ENCODE results near the gene MEDAG. TPM values are rescaled to one million over a fixed set of nuclear protein-coding genes. Genes with fewer than 3 reads are reported as not detected.
"Not testable (repeated sequence)": the region's sequence is repeated elsewhere in the genome, so short reads cannot be mapped to it uniquely, and the experiment has no call there.

The MEDAG gene
- total RNA-seq, 1 donor from 2014 or later: 4.7 TPM

DNA sequence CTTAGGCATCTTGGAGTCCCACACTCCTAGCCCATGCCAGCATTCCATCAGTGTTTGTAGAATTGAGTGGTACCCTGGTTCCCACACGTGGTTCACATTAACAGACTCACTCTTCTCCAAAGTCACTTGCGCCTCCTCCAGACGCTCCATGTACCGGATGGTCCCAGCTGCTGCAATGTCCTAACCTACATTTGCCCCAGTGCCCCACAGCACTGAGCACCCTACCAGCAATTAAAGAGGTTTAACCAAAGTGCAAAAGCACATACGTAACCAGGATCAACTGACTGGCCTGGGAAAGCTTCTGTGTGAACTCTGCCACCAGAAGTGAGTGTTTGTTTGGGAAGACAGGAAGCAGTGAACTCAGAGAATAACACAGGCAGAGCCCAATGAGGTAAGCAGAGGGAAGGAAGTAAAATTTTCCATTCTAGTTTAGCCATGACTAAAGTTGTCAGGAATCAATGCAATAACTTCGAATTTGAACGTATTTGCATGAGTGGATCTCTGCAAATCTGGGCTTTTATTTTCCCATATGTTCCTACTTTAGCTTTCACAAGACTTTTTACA is 7.3 kb upstream of the MEDAG start:
- intact Hi-C loops (cut with DNase I): no loop called here
- DNase-seq (ENCODE audit: missing footprints) (no peak), ATAC-seq (peak; percentile 69)

DNA sequence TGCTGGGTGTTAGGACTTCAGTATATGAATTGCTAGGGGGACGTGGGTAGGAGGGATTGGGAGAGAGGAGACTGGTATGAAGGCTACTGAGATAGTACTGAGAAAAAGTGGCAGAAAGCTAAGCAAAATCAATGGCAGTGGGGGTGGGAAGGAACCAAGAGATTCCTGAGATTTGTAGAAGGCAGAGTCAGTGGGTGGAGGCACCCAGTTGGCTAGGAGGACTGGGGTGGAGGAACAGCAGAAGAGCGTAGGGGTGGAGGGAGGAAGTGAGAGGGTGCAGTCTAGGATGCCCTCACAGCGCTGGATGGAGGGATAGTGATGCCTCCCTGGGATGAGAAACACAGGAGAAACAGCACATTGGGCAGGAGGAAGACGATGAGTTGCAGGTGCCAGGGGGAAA is 5.6 kb upstream of the MEDAG start:
- intact Hi-C loops (cut with DNase I): no loop called here
- ATAC-seq: no peak
- DNase-seq (ENCODE audit: missing footprints): no peak

DNA sequence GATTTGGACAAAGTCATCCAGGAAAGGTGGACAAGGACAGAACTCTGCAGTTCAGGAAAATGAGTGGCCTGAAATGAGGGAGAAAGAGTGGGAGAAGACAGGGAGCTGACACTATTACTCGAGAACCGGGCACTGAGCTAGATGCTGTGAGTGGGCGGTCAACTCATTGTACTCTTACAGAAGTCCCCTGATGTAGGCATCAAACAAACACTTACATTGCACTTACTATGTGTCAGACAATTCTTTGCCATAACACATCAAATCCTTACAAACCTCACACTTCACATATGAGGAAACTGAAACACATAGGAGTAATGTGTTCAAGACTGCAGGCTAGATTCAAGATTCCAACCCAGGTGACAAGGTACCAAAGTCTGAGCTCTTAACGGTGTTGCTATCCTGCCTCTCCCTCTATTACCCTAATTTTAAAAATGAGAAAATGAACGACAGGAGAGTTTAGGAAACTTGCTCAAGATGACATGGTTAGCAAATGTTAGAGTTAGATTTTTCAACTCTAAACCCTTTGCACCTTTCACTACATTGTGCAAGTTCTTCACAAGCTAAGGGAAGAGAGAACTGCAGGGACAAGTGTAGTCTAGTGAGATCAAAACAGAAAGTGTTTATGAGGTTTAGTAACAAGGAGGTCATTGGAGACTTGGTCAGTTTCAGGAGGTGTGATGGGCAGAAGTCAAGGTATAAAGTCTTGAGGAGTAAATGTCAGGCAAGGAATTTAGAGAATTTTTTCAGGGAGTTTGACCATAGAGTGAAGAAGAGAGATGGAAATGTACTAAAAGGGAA is 4.9 kb upstream of the MEDAG start:
- intact Hi-C loops (cut with DNase I): no loop called here
- no peak for DNase-seq (ENCODE audit: missing footprints)
- no peak for ATAC-seq

DNA sequence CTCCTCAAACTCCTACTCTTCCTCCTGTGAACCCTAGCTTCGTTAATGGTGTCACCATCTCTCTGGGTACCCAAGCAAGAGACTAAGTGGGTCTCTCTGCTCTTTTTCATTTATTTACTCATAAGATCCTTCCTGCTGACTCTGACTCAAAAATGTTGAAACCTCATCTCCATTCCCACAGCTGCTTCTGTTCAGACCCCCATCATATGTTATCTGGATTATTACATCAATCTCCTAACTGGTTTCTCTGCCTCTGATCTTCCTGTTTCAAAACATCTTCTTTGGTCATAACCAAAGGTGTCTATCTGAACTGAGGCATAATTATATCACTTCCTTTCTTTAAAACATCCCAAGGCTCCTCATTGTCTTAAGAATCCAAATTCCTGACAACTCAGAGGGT is 2.0 kb upstream of the MEDAG start:
- ATAC-seq (no peak), DNase-seq (ENCODE audit: missing footprints) (no peak)
- intact Hi-C loops (cut with DNase I): no loop called here

DNA sequence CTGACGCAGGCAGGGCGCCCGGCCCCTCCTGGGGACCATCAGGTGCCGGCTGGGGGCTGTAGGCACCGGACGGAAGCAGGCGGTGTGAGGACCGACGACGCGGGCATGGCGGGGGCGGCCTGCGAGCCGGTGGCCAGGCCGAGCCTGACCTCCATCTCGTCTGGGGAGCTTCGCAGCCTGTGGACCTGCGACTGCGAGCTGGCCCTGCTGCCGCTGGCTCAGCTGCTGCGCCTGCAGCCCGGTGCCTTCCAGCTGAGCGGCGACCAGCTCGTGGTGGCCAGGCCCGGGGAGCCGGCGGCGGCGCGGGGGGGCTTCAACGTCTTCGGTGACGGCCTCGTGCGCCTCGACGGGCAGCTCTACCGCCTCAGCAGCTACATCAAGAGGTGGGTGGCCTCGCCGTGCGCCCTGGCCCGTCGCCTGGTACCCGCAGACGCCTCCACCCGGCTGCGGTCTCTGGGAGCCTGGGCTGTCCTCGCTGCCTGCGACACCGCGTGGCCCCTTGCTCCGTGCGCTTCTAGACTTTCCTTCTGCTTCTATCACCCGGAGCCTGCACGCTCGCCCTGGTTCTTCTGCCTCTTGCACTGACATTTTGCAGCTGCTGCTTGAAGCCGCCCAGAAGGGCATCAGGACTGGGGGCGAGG is 460 bp downstream of the MEDAG start:
- ATAC-seq (peak; percentile 9), DNase-seq (ENCODE audit: missing footprints) (peak; percentile 67)
- intact Hi-C loops (cut with DNase I): no loop called here

DNA sequence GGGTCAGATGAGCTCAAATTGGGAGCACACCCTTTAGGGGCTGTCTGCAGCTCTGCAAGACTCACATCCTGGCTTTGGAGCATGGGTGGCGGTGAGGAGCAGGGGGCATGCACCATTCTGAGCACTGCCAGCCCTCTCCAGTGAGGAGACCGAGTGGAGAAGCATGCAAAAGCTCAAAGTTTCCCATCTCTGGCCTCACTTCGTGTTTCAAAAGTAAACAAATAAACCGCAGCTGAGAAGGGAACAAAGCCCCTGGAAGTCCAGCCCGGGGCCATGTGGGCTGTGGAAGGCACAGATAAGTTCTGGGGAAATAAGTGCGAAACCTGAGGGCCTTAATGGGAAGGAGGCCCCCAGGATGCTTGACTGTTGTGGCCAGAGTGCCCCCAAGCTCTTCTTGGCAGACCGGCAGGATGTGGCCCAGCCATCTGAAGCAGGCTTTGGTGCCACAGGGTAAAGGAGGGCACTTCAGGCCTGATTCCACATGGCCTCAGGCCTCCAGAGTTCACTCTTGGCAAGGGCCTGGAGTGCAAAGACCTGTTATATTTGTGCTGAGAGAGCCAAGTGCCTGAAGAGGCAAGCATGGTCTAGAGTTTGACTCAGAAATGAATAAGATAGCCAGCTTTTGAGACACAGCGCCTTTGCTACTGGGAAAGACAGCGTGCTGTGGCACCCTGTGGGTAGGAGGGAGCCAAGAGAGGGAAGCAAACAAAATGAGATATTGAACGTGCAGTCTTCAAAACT is 1.2 kb downstream of the MEDAG start:
- DNase-seq (ENCODE audit: missing footprints): no peak
- ATAC-seq: peak; percentile 26
- intact Hi-C loops (cut with DNase I): no loop called here

DNA sequence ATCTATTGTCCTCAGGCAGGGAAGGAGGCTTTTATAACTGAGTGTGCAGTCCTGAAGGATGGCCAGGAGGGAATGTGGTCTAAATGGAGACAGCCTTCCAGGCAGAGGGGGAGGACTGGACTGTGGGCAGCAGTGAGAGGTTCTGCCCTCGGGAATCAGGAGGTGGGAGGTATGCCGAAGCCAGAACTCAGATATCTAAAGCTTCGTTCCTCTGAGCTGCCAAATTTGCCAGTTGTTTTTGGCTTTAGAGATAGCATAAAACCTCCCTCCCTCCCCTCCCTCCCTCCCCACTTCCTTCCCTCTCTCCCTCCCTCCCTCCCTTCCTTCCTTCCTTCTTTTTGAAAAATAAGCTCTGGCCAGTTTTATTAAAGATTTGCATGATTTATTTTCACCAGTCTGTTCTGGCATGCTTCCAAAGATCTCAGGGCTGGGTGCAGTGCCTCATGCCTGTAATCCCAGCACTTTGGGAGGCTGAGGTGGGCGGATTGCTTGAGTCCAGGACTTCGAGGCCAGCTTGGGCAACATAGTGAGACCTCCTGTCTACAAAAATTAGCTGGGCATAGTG is 2.4 kb downstream of the MEDAG start:
- ATAC-seq: peak; percentile 81
- intact Hi-C loops (cut with DNase I): no loop called here
- DNase-seq (ENCODE audit: missing footprints): peak; percentile 71

DNA sequence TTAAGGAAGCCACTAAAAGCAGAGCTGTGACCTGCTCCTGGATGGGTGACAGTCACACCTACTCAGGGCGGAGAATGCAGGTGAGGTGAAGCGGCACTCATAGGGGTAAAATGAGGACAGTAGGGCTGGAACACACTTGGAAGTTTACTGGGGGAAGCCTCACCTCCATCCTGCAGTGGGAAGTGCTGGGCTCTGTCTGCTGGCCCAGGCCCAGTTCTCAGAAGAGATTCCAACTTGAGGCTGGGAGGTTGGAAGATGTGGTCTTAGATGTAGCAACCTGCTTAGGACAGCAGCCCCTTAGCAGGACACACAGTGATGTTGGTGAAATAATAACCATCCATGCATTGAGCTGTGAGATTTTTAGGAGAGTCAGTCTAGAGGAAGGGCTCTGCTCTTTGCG is 4.6 kb downstream of the MEDAG start:
- intact Hi-C loops (cut with DNase I): no loop called here
- DNase-seq (ENCODE audit: missing footprints) (no peak), ATAC-seq (no peak)

DNA sequence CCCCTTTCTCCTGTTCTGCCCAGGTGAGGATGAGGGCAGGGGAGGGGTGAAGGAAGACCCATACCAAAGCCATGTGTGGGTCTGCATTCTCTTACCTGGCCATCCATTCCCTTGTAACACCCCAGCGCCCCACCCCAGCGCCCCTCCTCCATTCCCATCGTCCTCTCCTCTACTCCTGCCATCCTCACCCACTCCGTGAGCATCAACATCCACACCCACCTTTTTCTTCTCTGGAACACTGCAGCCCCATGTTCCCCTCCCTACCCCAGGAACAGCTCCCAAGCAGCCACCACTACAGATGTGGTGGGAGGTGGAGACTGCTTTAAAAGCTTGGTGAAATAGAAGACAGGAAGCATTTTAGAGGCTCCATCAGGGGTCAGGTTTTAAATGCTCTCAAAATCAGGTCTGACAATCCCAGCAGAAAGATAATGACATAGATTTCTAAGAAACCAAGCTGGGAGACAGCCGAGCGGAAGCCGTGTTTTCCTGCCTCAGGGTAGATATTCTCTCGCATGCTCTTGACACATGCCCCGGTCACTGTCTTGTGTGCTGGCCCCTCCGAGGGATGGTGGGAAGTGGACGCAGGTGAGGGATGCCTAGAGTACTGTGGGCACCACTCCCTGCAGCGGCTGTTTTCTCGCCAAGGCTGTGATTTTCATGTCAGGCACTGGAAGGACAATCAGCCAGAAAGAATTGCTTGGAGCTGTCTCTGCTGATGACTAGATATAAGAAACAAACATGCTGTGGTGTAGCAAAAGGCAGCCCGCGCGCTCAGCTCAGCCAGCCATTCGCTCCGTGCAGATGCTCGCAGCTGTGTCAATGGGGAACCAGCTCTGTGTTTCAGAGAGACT is 9.8 kb downstream of the MEDAG start:
- DNase-seq (ENCODE audit: missing footprints): no peak
- no peak for ATAC-seq
- intact Hi-C loops (cut with DNase I): no loop called here

DNA sequence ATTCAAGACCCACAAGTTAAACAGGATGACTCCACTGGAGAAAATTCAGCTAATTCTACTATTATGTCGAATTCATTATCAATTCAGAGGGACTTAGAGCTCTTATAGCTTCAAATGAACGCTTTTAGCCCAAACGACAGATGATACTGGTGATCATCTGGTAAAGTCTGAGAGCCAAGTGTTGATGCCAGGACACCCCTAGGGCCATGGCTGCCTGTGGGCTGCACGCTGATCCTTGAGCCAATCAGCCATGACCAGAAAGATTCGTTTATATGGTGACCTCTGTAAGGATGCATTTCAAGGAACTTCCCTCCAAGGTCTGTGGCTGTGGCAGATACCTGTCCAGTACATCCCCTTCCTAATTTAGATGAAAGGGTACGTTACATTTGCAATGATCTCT is 10.9 kb downstream of the MEDAG start:
- ATAC-seq: no peak
- DNase-seq (ENCODE audit: missing footprints): no peak
- intact Hi-C loops (cut with DNase I): no loop called here

DNA sequence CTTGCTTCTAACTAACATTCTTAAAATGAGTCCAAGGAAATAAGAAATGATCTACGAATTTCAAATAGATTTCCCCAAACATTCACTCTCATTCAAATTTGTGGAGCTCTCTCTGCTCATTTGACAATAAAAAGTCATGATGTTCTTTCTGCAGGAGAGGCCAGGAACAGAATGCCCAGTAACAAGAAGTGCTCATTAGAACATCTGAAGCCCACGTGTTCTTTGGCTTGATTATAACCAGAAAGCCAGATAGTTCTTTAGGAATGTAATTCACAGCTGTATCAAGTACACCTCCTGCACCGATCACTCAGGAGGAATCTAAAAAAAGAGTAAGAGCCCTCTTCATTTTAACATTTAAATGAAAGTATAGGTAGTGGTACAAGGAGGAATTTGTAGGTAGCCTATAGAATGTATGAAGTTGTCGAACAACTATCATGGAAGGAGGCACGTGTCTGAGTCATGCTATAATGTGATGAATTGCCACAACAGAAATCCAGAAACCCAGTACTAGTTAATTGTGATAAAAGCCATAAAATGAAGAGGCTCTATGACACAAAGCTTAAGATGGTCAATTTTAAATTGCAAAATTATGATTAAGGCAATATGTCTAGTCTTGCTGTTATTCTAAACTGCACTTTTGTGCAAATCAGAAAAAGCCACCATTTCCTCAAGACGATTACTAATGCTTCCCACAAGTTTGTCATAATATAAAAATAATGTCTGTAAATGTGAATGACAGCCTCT is 12.8 kb downstream of the MEDAG start:
- ATAC-seq: peak; percentile 60
- intact Hi-C loops (cut with DNase I): no loop called here
- no peak for DNase-seq (ENCODE audit: missing footprints)

DNA sequence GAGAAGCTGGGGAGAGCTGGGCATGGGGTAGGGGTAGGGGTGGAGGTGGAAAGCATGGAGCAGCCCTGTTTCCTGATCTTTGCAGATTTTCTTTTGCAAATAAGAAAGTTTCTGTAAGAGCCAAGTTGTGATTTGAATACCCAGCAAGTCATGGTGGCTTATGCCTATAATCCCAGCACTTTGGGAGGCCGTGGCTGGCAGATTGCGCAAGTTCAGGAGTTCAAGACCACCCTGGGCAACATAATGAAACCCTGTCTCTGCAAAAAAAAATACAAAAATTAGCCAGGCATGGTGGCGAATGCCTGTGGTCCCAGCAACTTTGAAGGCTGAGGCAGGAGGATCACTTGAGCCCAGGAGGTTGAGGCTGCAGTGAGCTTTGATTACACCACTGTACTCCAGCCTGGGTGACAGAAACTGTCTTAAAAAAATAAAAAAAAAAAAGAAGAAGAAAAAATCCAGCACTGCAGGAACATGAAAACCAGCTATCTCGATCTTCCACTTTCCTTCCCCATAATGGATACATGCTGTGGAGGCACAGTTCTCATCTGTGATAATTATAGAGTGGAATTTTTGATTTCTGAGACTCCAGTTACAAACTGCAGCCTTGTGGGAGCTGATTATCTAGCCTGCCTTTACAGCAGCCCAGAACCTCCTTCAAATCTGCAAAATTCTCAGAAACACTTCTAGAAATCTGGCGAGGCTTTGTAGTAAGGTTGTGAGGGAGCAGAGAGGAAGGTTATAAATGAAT is 14.3 kb downstream of the MEDAG start:
- no peak for ATAC-seq
- intact Hi-C loops (cut with DNase I): no loop called here
- no peak for DNase-seq (ENCODE audit: missing footprints)

DNA sequence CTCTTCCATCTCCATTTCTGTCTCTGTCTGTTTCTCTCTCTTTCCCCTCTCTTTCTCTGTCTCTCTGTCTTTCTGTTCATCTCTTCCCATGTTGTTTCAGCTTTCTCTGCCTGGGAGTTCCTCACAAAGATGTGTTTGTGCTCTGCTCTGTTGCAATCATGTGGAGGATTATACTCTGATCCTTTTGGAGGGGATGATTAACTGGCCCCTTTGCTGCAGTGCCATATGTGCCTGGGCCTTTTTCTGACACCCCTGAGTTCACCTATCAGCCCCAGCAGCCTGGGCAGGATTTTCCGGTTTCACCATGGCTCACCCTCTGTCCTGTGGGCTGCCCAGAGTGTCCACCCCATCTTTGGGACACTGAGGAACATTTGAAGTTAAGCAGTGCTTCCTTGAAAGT is 17.3 kb downstream of the MEDAG start:
- ATAC-seq (no peak), DNase-seq (ENCODE audit: missing footprints) (no peak)
- intact Hi-C loops (cut with DNase I): no loop called here

DNA sequence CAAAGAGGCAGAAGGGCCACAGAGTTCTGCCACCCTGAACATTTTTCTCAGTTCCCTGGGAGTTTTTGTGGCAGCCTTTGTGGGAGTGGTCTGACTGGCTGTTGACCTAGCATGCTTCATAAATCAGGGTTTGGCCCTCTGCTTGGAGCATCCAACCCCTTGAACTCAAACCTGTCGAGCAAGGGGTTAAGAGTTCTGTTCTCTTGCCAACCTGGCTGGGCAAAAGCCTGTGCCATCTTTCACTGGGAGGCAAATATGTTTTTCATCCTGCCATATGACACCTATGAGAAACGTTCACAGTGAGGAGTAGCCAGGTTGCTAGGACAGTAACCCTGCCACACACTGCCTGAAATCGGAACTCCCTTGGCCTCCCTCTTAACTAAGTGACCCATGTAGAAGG is 18.6 kb downstream of the MEDAG start:
- DNase-seq (ENCODE audit: missing footprints): no peak
- intact Hi-C loops (cut with DNase I): no loop called here
- ATAC-seq: no peak

DNA sequence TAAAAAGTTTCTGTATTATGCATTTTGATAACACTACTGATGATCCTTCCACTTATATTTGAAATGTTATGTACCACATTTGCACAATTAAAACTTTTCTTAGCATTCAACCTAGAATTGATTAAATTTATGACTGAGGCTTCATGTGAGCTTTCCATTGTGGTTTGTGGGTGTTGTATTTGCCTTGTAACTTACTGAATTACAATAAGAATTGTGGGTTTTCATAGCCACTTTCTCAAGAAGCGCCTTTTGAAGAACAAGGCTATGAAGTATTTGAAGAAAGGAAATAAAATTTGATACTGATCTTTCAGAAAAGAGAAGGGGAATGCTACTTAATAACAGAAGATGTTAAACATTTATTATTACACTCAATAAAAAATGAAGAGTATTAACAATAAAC is 19.4 kb downstream of the MEDAG start:
- DNase-seq (ENCODE audit: missing footprints) (no peak), ATAC-seq (no peak)
- intact Hi-C loops (cut with DNase I): no loop called here

DNA sequence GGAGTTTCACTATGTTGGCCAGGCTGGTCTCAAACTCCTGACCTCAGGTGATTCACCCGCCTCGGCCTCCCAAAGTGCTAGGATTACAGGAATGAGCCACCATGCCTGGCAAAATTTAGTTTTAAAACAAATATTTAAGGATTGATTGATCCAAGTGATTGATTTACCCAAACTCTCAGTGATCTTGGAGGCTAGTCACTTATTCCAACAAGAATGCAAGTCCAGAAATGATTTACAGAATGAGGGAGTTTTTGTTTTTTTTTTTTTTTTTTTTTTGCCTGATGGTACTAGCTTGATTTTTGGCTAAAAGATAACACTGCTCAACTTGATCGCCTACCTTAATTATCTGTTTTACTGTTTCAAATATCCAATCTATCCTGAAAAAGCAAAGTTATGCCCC is 20.7 kb downstream of the MEDAG start:
- DNase-seq (ENCODE audit: missing footprints) (no peak), ATAC-seq (no peak)
- intact Hi-C loops (cut with DNase I): no loop called here

DNA sequence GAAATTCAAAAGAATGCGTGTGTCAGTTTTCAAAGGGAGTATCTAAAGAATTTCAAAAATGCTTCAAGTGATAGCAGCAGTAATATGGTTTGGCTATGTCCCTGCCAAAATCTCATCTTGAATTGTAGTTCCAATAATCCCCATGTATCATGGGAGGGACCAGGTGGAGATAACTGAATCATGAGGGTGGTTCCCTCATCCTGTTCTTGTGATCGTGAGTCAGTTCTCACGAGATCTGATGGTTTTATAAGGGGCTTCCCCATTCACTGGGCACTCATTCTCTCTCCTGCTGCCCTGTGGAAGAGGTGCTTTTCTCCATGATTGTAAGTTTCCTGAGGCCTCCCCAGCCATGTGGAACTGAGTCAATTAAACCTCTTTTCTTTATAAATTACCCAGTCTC is 21.1 kb downstream of the MEDAG start:
- ATAC-seq; intact Hi-C loops (cut with DNase I); DNase-seq (ENCODE audit: missing footprints): not testable (repeated sequence)
